ENCODE measurements around the gene TALDO1.

TALDO1 gene

DNA sequence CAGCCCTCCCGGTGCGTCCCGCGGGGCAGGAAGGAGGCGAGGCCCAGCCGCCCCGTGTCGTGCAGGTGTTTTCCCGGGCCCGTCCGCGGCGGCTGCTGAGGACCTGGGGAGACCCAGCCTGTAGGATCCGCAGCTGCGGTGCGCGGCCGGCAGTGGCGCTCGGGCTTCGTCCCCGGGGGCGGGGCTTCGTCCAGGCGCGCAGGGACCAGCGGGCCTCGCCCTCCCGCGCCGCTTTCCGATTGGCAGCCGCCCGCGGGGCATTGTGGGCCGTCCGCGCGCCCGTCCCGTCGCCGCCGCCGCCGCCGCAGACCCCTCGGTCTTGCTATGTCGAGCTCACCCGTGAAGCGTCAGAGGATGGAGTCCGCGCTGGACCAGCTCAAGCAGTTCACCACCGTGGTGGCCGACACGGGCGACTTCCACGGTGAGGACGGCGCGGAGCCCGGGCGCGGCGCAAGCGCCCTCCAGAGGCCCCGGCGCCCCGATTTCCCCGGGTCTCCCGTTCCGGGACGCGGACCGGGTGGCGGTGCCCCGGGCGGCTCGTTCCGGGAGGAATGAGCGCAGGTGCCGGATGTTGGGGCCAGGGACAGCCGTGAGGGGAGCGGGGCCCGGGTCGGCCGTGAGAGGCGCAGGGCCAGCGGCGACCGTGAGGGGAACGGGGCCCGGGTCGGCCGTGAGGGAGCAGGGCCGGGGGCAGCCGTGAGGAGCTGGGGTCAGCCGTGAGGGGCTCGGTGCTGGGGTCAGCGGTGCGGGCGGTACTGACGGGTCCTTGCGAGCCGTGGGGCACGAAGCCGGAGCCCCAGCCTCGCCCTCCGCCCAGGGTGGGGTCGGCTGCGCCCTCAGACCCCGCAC is at the start of gene TALDO1:
TALDO1 (plus strand) TSS at position 307 of the 849 bp plus-strand sequence; CDS start at position 325, 18 bp downstream.
- DNase-seq (ENCODE audit: low read depth in 1 of 2, low spot score in 1 of 2) = peak; percentile 50 to 80

DNA sequence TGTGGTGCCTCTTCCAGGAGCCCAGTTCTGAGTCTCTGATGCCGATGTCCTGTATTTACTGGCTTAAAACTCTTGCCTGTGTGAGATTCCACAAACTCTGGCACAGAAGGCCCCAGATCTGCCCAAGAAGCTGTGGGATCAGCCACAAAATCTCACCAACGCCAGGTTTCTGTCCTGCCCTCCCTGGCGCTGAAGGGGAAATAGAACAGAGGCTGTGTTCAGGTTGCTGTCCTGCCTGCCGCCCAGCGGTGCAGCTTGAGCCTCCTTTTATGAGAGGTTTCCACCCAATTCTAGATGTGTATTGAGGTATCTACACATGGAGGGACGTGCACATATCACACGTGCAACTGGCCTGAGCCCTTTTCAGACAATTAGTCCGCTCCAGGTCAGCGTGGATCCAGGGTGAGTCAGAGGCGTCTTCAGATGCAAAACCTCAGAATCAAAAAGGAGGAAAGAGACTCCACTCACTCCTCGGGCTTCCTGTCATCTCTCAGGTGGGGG is 49.4 kb upstream of the TALDO1 start:
- no peak for DNase-seq (ENCODE audit: low read depth in 1 of 2, low spot score in 1 of 2)

DNA sequence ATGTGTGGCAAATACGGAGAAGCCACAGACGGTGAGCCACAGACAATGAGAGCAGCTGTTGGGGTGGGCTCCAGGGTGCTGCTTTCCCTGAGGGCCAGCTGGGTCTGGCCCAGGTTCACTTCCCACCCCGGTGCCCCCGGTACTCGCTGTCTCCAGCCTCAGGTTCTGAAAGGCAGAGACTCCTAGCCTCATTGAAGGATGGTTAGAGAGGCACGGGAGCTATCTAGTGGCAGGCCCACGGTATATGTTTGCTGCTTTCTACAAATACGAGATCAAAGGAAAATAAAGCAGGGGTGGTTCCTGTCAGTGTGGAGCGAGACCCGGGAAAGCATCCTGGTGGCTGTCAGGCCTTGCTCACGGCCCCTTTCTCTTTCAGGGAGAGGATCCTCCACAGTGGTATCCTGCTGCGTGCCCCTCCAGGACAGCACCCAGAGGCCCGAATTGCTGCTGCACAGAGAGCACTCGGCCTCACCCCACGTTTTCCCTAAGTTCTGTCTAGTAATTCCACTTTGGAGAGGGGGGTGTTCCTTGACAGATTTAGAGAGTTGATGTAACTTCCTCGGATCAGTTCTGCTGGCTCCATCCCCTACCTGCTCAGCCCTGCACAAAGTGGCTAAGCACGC is 48.7 kb upstream of the TALDO1 start:
- no peak for DNase-seq (ENCODE audit: low read depth in 1 of 2, low spot score in 1 of 2)

- no peak for DNase-seq (ENCODE audit: low read depth in 1 of 2, low spot score in 1 of 2)
Observed at GRCh38 chr11:699116-699508, 48.2 kb upstream of the TALDO1 start.

GRCh38 chr11:699753-700152 is 47.5 kb upstream of the TALDO1 start:
- DNase-seq (ENCODE audit: low read depth in 1 of 2, low spot score in 1 of 2) = no peak

GRCh38 chr11:701741-702461 is 45.4 kb upstream of the TALDO1 start:
- DNase-seq (ENCODE audit: low read depth in 1 of 2, low spot score in 1 of 2) = no peak

- no peak for DNase-seq (ENCODE audit: low read depth in 1 of 2, low spot score in 1 of 2)
Observed at GRCh38 chr11:702462-703461, 44.5 kb upstream of the TALDO1 start.

- no peak for DNase-seq (ENCODE audit: low read depth in 1 of 2, low spot score in 1 of 2)
Observed at GRCh38 chr11:703506-703905, 43.8 kb upstream of the TALDO1 start.

- no peak for DNase-seq (ENCODE audit: low read depth in 1 of 2, low spot score in 1 of 2)
Observed at GRCh38 chr11:704228-704674, 43.0 kb upstream of the TALDO1 start.

DNA sequence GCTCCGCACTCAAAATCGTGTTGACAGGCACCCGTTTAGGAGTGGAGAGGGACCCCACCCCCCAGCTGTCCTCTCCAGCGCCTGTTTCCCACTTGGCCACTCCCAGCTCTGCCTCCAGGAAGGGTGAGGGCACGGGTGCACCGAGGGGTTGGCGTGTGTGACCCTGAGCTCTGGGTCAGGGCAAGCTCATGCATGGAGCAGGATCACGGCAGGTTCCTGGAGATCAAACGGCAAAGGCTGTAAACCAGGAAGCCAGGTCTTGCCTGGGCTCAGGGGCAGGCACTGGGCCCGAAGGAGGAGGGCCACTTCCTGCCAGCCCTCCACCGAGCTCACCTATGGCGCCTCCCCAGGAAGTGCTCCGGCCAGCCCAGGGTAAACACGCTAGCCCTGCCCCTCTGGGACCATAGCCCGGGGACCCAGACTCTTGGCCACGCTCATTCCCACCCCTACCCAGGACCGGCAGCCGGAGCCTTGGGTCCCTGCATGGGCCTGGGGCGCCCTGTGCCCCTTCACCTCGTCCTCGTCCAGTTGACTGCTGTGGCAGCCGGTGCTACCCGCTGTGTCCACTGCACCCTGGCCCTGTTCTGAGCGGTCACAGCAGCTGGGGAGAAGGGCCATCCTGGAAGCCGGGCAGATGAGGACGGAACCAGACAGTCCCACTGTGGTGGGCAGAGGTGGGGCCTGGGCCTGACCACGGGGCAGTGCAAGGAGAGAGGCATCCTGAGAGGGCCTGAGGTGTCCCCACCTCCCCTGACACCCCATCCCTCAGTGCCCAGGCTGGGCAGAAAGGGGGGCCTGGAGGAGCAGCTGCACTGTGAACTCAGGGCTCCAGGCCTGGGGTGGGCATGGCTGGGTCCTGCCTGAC is 42.3 kb upstream of the TALDO1 start:
- no peak for DNase-seq (ENCODE audit: low read depth in 1 of 2, low spot score in 1 of 2)

GRCh38 chr11:705646-706438 is 41.4 kb upstream of the TALDO1 start, which contains the start of gene EPS8L2:
TSS of gene EPS8L2 (plus strand) at chr11:706231. CDS start at chr11:709408, 3,177 bp downstream.
- no peak for DNase-seq (ENCODE audit: low read depth in 1 of 2, low spot score in 1 of 2)

- DNase-seq (ENCODE audit: low read depth in 1 of 2, low spot score in 1 of 2) = no peak
Observed at GRCh38 chr11:706439-706956, 40.8 kb upstream of the TALDO1 start.

DNA sequence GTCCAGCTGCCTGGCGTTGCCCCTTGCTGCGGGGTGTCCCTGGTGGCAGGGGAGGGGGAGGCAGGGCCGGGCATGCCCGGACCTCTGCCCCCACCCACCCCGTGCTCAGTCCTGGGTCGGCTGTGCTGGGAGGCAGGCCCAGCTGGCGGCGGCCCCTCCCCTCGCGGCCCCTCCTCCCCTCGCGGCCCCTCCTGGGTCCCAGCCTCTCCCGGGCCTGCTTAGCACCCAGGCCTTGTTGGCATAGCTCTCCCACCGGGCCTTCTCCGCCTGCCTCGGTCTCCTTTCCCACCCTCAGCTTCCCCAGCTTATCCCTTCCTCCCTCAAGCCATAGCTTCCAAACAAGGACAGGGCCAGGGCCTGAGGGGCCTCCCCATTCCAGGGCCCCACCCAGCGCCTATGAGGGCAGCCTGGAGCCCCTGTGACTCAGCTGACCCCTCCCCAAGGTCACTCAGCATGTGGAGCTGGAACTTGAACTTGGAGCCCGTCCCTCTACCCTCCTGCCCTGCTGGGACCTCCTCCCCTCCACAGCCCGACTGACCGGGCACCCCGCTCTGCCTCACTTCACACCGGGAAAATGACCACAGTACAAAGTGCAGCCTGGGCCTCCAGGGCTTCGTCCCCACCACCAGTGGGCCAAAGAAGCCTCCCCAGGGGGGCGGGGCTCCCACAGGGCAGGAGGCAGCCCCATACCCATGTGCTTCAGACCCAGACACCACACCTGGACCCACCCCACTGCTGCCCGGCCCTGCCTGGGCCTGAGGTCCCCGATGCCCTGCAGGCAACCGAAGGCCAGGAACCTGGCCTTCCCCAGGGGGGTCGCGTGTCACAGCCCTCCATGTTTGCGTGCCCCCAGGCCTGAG is 40.1 kb upstream of the TALDO1 start:
- no peak for DNase-seq (ENCODE audit: low read depth in 1 of 2, low spot score in 1 of 2)

DNA sequence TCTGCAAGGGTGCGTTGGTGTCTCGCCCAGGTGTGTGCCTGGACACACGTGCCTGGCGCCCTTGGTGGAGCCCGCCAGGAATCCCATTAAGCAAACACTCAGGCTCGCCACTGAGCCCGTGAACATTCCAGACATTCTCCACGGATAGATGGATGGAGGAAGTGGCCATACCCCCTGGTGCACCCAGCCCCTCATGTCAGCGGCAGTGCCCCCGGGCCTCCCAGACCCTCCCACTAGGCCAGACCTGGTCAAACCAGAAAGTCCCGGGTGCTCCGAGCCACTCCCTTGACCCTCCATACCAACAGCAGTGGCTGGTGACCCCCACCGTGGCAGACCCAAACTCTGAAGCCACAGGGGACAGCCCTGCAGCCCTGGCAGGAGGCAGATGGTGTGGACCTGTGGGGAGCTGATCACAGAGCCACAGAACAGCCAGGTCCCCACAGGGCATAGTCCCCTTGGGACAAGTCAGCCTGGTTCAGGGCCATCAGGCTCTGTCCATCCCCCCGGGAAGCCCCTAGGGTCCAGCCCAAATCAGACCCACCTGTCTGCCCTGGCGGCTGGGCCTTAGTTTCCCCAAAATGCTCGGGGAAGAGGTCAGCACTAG is 39.3 kb upstream of the TALDO1 start:
- no peak for DNase-seq (ENCODE audit: low read depth in 1 of 2, low spot score in 1 of 2)

- no peak for DNase-seq (ENCODE audit: low read depth in 1 of 2, low spot score in 1 of 2)
Observed at GRCh38 chr11:708511-708910, 38.8 kb upstream of the TALDO1 start.

DNA sequence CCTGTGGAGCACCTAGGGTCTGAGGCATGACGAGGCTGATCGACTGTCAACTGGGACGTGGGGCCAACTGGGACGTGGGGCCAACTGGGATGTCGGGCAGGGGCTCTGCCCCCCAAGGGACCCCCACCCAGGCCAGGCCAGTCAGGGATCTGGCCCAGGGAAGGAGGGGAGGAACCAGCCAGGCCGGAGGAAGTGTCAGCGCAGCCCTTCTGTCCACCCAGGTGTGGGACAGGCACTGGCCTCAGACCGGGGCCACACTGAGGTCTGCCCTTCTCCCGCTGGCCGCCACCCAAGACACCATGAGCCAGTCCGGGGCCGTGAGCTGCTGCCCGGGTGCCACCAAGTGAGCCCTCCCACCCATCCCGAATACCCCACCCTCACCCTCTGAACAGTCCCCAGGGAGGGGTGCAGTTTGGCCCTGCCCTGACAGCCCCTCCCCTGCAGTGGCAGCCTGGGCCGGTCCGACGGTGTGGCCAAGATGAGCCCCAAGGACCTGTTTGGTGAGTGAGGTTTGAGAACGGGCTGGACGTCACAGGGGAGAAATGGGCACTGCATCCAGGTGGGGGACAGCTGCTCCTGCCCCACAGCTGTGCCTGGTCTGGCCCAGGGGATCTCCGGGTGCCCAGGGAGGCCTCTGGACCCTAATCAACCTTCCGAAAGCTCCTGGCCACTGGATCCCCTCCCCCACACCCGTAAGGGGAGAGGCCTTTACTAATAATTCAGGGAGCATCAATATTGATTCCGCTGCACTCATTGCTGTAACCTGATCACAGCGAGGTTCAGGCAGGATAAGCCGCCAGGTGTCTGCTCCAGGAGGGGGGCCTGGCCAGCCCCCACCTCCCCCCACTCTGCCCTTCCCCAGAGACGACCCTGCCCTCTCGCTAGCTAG is 37.9 kb upstream of the TALDO1 start:
- no peak for DNase-seq (ENCODE audit: low read depth in 1 of 2, low spot score in 1 of 2)
